Effector memory CD4-positive, alpha-beta T cell (primary cell): ENCODE measurements around the gene PSAP.
"Not testable (repeated sequence)": the region's sequence is repeated elsewhere in the genome, so short reads cannot be mapped to it uniquely, and the experiment has no call there.

Experiments
- DNase-seq, 3 donors: peaks; one replicate each; pipeline ENCODE4 v3.0.0-alpha.2; 2020
- H3K27ac ChIP-seq: 2 replicates; pipeline ENCODE4 v1.7.0; 2013; ENCODE audit warnings: mild to moderate bottlenecking, low read length, moderate library complexity; ENCODE audit not compliant: insufficient read depth, poor library complexity, severe bottlenecking
- H3K27me3 ChIP-seq: replicated peaks from 2 replicates; pipeline ENCODE4 v1.7.0; 2013; ENCODE audit warnings: mild to moderate bottlenecking, low read length; ENCODE audit not compliant: insufficient read depth, control insufficient read depth, poor library complexity, severe bottlenecking
- H3K36me3 ChIP-seq: 2 replicates; pipeline ENCODE4 v1.7.0; 2013; ENCODE audit warnings: mild to moderate bottlenecking, low read length, moderate library complexity; ENCODE audit not compliant: control insufficient read depth, insufficient read depth
- H3K4me1 ChIP-seq: 2 replicates; pipeline ENCODE4 v1.7.0; 2013; ENCODE audit warnings: low read length, mild to moderate bottlenecking; ENCODE audit not compliant: control insufficient read depth, insufficient read depth, poor library complexity, severe bottlenecking
- H3K4me3 ChIP-seq: 2 replicates; pipeline ENCODE4 v1.7.0; 2013; ENCODE audit warnings: low read length, low read depth, mild to moderate bottlenecking; ENCODE audit not compliant: insufficient read depth, poor library complexity, severe bottlenecking
- H3K9me3 ChIP-seq: 2 replicates; pipeline ENCODE4 v1.7.0; 2013; ENCODE audit warnings: mild to moderate bottlenecking, low read length, moderate library complexity; ENCODE audit not compliant: control insufficient read depth

The PSAP gene

GRCh38 chr10:71854031-71854430 lies 3.0 kb upstream of the PSAP start:
- H3K9me3 ChIP-seq, result no peaks in the 10 kb centered on the region
- no peaks in the 10 kb centered on the region for H3K4me1 ChIP-seq
- H3K27me3 ChIP-seq, result no peaks in the 10 kb centered on the region
- H3K4me3 ChIP-seq, result no peak overlapping the region
- no peak overlapping the region for H3K27ac ChIP-seq
- DNase-seq, result no peak
- H3K36me3 ChIP-seq, result no peaks in the 10 kb centered on the region

GRCh38 chr10:71852355-71852937 lies 1.4 kb upstream of the PSAP start:
- Histone ChIP-seq H3K4me1 (no peaks in the 10 kb centered on the region), H3K9me3 (no peaks in the 10 kb centered on the region), H3K36me3 (no peaks in the 10 kb centered on the region), H3K4me3 (no peak overlapping the region), H3K27me3 (no peaks in the 10 kb centered on the region), H3K27ac (no peak overlapping the region)
- no peak for DNase-seq

DNA sequence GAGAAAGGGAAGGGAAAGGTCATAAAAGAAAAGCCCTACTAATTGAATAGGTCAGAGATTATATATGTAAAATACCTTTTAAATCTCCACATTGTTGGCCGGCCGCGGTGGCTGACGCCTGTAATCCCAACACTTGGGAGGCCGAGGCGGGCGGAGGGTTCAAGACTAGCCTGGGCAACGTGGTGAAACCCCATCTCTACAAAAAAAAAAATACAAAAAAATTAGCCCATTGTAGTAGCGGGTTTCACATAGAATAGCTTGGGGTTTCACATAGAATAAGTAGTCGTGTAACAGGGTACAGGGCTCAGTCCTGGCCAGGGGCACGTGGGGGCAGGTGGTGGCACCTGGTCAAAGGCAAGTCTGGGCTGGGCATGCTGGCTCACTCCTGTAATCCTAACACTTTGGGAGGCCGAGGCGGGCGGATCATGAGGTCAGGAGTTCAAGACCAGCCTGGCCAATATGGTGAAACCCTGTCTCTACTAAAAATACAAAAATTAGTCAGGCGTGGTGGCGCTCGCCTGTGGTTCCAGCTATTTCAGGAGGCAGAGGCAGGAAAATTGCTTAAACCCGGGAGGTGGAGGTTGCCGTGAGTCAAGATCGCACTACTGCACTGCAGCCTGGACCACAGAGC lies 529 bp upstream of the PSAP start:
- not testable (repeated sequence) for H3K27me3 ChIP-seq, DNase-seq, H3K27ac ChIP-seq, H3K9me3 ChIP-seq, H3K4me1 ChIP-seq, H3K36me3 ChIP-seq
- peak overlapping the region; percentile 99 for H3K4me3 ChIP-seq

DNA sequence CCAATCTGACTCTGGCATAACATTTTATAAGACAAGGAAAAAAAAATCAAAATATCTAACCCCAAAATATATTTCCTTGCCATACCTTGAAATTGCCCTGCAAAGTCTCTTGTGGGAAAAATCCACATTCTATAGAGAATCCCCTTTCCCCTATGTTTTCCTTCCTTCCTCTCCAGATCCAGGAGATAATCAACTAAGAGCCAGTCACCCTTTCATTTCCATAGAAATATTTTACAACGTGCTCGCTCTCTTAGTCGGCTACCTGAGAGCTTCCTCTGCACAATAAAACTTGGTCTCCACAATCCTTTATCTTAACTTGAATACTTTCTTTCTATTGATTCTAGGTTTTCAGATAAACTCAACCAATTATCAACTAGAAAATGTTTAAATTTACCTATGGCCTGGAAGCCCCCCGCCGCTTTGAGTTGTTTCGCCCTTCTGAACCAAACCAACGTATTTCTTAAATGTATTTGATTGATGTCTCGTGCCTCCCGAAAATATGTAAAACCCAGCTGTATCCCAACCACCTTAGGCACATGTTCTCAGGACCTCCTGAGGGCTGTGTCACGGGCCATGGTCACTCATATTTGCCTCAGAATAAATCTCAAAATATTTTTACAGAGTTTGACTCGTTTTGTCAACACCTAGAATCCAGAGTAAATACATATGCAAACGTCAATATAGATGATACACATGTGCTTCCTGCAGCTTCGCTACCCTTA lies 869 bp downstream of the PSAP start:
- no peak for DNase-seq
- no peaks in the 10 kb centered on the region for H3K4me1 ChIP-seq
- no peaks in the 10 kb centered on the region for H3K9me3 ChIP-seq
- no peaks in the 10 kb centered on the region for H3K36me3 ChIP-seq
- H3K27me3 ChIP-seq, result no peaks in the 10 kb centered on the region
- H3K4me3 ChIP-seq, result peak overlapping the region; percentile 99
- H3K27ac ChIP-seq, result peak overlapping the region; percentile 86

DNA sequence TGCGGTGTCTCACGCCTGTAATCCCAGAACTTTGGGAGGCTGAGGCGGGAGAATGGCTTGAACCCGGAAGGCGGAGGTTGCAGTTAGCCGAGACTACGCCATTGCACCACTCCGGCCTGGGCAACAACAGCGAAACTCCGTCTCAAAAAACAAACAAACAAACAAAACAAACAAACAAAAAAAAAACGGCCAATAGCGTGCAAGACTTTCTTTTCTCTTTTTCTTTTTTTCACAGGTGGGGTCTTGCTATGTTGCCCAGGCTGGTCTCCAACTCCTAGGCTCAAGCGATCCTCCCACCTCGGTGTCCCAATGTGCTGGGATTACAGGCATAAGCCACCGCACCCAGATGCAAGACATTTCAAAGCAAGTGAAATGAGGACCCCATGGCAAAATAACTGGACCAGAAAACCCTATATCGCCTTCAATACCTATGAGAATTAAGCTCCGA lies 1.6 kb downstream of the PSAP start:
- no peaks in the 10 kb centered on the region for H3K27me3 ChIP-seq
- H3K9me3 ChIP-seq, result no peaks in the 10 kb centered on the region
- H3K4me1 ChIP-seq, result no peaks in the 10 kb centered on the region
- DNase-seq, result no peak
- H3K27ac ChIP-seq, result no peak overlapping the region
- H3K36me3 ChIP-seq, result no peaks in the 10 kb centered on the region
- H3K4me3 ChIP-seq, result no peak overlapping the region

- Histone ChIP-seq H3K4me1 (no peaks in the 10 kb centered on the region), H3K4me3 (no peak overlapping the region), H3K27ac (no peak overlapping the region), H3K36me3 (no peaks in the 10 kb centered on the region), H3K27me3 (no peaks in the 10 kb centered on the region), H3K9me3 (no peaks in the 10 kb centered on the region)
- DNase-seq, result no peak
Observed at GRCh38 chr10:71848325-71849275, 2.5 kb downstream of the PSAP start.

DNA sequence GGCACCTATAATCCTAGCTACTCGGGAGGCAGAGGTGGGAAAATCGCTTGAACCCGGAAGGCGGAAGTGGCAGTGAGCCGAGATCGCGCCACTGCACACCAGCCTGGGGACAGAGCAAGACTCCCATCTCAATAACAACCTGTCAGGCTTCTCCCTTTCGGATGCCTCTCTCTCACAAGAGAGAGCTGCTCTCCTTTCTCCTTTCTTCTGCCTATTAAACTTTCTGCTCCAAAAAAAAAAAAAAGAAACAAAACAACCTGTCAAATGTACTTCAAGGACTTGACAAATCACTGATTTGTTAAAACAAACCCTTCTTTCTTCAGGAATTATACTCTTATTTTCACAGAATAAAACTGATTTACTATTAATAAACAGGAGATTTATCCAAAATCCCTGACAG lies 3.6 kb downstream of the PSAP start:
- no peaks in the 10 kb centered on the region for H3K36me3 ChIP-seq
- H3K9me3 ChIP-seq, result no peaks in the 10 kb centered on the region
- no peaks in the 10 kb centered on the region for H3K27me3 ChIP-seq
- H3K4me1 ChIP-seq, result no peaks in the 10 kb centered on the region
- no peak overlapping the region for H3K4me3 ChIP-seq
- DNase-seq, result no peak
- H3K27ac ChIP-seq, result no peak overlapping the region

DNA sequence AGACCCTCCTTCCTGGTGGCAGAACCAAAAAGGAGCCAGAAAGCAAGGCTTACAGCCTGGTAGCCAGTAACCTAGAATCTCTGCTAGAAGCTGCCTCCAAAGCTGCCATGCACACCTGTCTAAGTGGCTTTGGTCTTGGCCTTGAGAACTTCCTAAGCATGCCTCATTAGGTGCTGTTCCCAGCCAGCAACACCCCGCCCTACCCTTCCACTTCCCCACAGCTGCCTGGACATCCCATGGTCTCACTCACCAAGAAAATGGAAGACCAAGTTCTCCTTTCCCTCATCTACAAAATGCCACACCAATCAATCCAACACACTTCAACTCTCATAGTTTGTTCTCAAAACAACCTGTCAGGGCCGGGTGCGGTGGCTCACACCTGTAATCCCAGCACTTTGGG lies 4.2 kb downstream of the PSAP start:
- no peaks in the 10 kb centered on the region for H3K36me3 ChIP-seq
- no peak for DNase-seq
- no peaks in the 10 kb centered on the region for H3K4me1 ChIP-seq
- H3K9me3 ChIP-seq, result no peaks in the 10 kb centered on the region
- H3K27me3 ChIP-seq, result no peaks in the 10 kb centered on the region
- no peak overlapping the region for H3K4me3 ChIP-seq
- H3K27ac ChIP-seq, result no peak overlapping the region

- Histone ChIP-seq H3K27ac (no peak overlapping the region), H3K4me1 (no peaks in the 10 kb centered on the region)
- DNase-seq, result no peak
Observed at GRCh38 chr10:71845410-71846405, 5.3 kb downstream of the PSAP start.

More at GRCh38 chr10:71845410-71846405, 5.3 kb downstream of the PSAP start:
- H3K36me3 ChIP-seq, result no peaks in the 10 kb centered on the region
- H3K27me3 ChIP-seq, result no peaks in the 10 kb centered on the region
- H3K9me3 ChIP-seq, result no peaks in the 10 kb centered on the region
- no peak overlapping the region for H3K4me3 ChIP-seq
